ENCODE data around the gene GRIN2A.

Gene GRIN2A

GRCh38 chr16:10086620-10087019 is 95.6 kb downstream of the GRIN2A start:
- Histone ChIP-seq H3K27ac (replicated peaks) (no peak overlapping the region), H3K4me3 (replicated peaks; ENCODE audit: insufficient read depth, low read length) (no peak overlapping the region), H3K27me3 (ENCODE audit: insufficient read depth, poor library complexity, severe bottlenecking) (no peaks in the 10 kb centered on the region)
- DNase-seq (ENCODE audit: low read depth in 1 of 2, low spot score in 1 of 2), result no peak
- TF ChIP-seq GABPA (IDR thresholded peaks at IDR 0.05; ENCODE audit: low read depth) (no peak), POLR2AphosphoS5 (IDR thresholded peaks at IDR 0.05; ENCODE audit: low read depth) (no peak), REST (IDR thresholded peaks at IDR 0.05; ENCODE audit: insufficient replicate concordance, low read depth) (no peak), SPI1 (IDR thresholded peaks at IDR 0.05; ENCODE audit: borderline replicate concordance, low read depth) (no peak), CTCF (IDR thresholded peaks at IDR 0.05; ENCODE audit: insufficient read depth, low read length) (no peak)

GRCh38 chr16:10085078-10085798 is 97.0 kb downstream of the GRIN2A start:
- DNase-seq (ENCODE audit: low read depth in 1 of 2, low spot score in 1 of 2), result no peak
- no peak overlapping the region for H3K4me3 ChIP-seq (replicated peaks; ENCODE audit: insufficient read depth, low read length)
- TF ChIP-seq CTCF (IDR thresholded peaks at IDR 0.05; ENCODE audit: insufficient read depth, low read length) (no peak), GABPA (IDR thresholded peaks at IDR 0.05; ENCODE audit: low read depth) (no peak), POLR2AphosphoS5 (IDR thresholded peaks at IDR 0.05; ENCODE audit: low read depth) (no peak), SPI1 (IDR thresholded peaks at IDR 0.05; ENCODE audit: borderline replicate concordance, low read depth) (no peak), REST (IDR thresholded peaks at IDR 0.05; ENCODE audit: insufficient replicate concordance, low read depth) (no peak)
- H3K27me3 ChIP-seq (ENCODE audit: insufficient read depth, poor library complexity, severe bottlenecking), result no peaks in the 10 kb centered on the region
- no peak overlapping the region for H3K27ac ChIP-seq (replicated peaks)

- DNase-seq (ENCODE audit: low read depth in 1 of 2, low spot score in 1 of 2), result no peak
- TF ChIP-seq REST (IDR thresholded peaks at IDR 0.05; ENCODE audit: insufficient replicate concordance, low read depth), result no peak
- TF ChIP-seq CTCF (IDR thresholded peaks at IDR 0.05; ENCODE audit: insufficient read depth, low read length), result no peak
- TF ChIP-seq SPI1 (IDR thresholded peaks at IDR 0.05; ENCODE audit: borderline replicate concordance, low read depth), result no peak
- TF ChIP-seq POLR2AphosphoS5 (IDR thresholded peaks at IDR 0.05; ENCODE audit: low read depth), result no peak
- TF ChIP-seq GABPA (IDR thresholded peaks at IDR 0.05; ENCODE audit: low read depth), result no peak
- Histone ChIP-seq H3K27ac (replicated peaks) (no peak overlapping the region), H3K27me3 (ENCODE audit: insufficient read depth, poor library complexity, severe bottlenecking) (no peaks in the 10 kb centered on the region), H3K4me3 (replicated peaks; ENCODE audit: insufficient read depth, low read length) (no peak overlapping the region)
Measured at GRCh38 chr16:10083301-10083700, 98.9 kb downstream of the GRIN2A start.

Measured in HL-60 (cell line).